ENCODE results near the gene SLC25A19.

DNA sequence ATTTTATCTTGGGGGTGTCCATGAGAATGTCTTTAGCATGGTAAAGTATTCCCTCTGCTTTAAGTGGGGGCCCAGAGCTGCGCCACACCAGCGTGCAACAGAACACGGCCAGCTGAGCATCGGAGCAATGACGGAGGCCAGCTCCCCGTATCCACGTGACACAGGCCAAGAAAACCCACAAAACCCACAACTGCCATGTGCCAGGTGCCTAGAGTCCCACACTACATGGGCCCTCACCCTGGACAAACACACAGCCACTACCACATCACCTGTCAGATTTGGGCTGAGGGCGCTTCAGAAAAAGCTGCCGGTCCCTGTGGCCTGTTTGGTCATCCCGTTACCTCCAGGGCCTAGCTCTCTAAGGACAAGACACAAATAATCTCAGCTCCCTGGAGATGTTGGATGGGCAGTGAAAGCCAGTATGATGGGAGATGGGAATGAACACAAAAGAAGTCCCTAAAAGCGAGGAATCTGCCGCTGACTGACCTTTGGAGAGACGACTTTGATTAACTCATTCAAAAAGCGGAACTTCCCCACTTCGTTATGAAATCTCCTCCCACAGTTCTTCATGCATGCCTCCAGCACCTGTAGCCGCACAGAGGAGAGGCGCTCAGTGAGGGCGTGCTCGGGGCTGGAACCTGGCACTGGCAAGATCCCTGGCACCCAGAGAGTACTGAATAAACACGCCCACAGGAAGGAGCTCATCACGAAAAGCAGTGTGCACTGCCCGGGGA is 44.9 kb downstream of the SLC25A19 start:
- no peak for TF ChIP-seq POLR2A (IDR thresholded peaks at IDR 0.05; ENCODE audit: extremely low read depth, insufficient read length)
- no peak for TF ChIP-seq CTCF (IDR thresholded peaks at IDR 0.05; ENCODE audit: low read depth, low read length)
- peak; percentile 58; the same call in 1 of the 2 replicates for TF ChIP-seq MYC (IDR thresholded peaks at IDR 0.05; ENCODE audit: low read depth, low read length)
